H1 (cell line): ENCODE data around the gene MNS1. TPM values are rescaled to one million over a fixed set of nuclear protein-coding genes. Genes with fewer than 3 reads are reported as not detected.

Source experiments
- CTCF ChIA-PET: fragments of 300-600 bp; sonication (Branson Sonifier 250); formaldehyde crosslinking; loops from one replicate; lab custom pipeline; 2021; ENCODE audit not compliant: partially characterized antibody; lab: Charles Lee
- POLR2A ChIA-PET: fragments of 300-600 bp; sonication (Branson Sonifier 250); formaldehyde crosslinking; loops from one replicate; lab custom pipeline; 2021; ENCODE audit warnings: inconsistent platforms; ENCODE audit not compliant: partially characterized antibody; lab: Charles Lee
- DNase-seq, 2 experiments: peaks; one replicate each; pipeline versions ENCODE4 v3.0.0 to v3.0.0-alpha.2; 2010 to 2022; ENCODE audit warnings: low spot score in 2 of 2, low read depth in 1 of 2, mixed read lengths in 1 of 2
- FAIRE-seq: peaks from 2 replicates; lab custom pipeline; 2011; peaks lifted over from hg19 to GRCh38; lab: Jason Lieb, UNC
- H2AFZ ChIP-seq: 2 replicates; pipeline ENCODE4 v1.8.1; 2012; ENCODE audit warnings: low read length, inconsistent platforms
- H2AK5ac ChIP-seq: 2 replicates; pipeline ENCODE4 v1.6.1; 2013; ENCODE audit warnings: low read depth, low read length
- H2BK120ac ChIP-seq: replicated peaks from 2 replicates; pipeline ENCODE3; 2013; ENCODE audit warnings: low read depth, low read length, inconsistent platforms
- H2BK12ac ChIP-seq: 2 replicates; pipeline ENCODE4 v1.6.1; 2013; ENCODE audit warnings: low read depth, low read length
- H2BK15ac ChIP-seq: 2 replicates; pipeline ENCODE4 v1.6.1; 2013; ENCODE audit warnings: low read length
- H2BK20ac ChIP-seq: 2 replicates; pipeline ENCODE4 v1.6.1; 2013; ENCODE audit warnings: low read length
- H2BK5ac ChIP-seq: 2 replicates; pipeline ENCODE4 v1.6.1; 2013; ENCODE audit warnings: low read depth, low read length
- H3K14ac ChIP-seq: 2 replicates; pipeline ENCODE4 v1.6.1; 2013; ENCODE audit warnings: inconsistent platforms; ENCODE audit not compliant: insufficient read length
- H3K18ac ChIP-seq: 2 replicates; pipeline ENCODE4 v1.6.1; 2013; ENCODE audit warnings: low read length; ENCODE audit errors: extremely low read depth
- H3K23ac ChIP-seq: 2 replicates; pipeline ENCODE4 v1.6.1; 2013; ENCODE audit warnings: inconsistent platforms; ENCODE audit not compliant: insufficient read length
- H3K23me2 ChIP-seq: 2 replicates; pipeline ENCODE4 v1.6.1; 2013; ENCODE audit warnings: low read depth, low read length
- H3K27ac ChIP-seq: 2 replicates; pipeline ENCODE4 v1.6.1; 2011; ENCODE audit warnings: low read depth, low read length, inconsistent platforms
- H3K27me3 ChIP-seq, 4 experiments: replicated peaks in 1 of 4; 1 replicate in 1 of 4; 2 replicates in 3 of 4; pipeline versions ENCODE4 v1.6.1 to v1.8.1; 2011 to 2013; ENCODE audit warnings: low read length in 3 of 4, mild to moderate bottlenecking in 3 of 4, inconsistent platforms in 2 of 4, mixed read lengths in 2 of 4, moderate library complexity in 1 of 4; ENCODE audit not compliant: control insufficient read depth in 3 of 4, insufficient read depth in 3 of 4; ENCODE audit errors: extremely low read depth in 1 of 4
- H3K36me3 ChIP-seq, 4 experiments: 2 replicates each; pipeline versions ENCODE4 v1.6.1 to v1.8.1; 2011 to 2013; ENCODE audit warnings: mild to moderate bottlenecking in 4 of 4, low read length in 3 of 4, moderate library complexity in 2 of 4, control low read depth in 1 of 4, inconsistent platforms in 1 of 4; ENCODE audit not compliant: insufficient read depth in 4 of 4, control insufficient read depth in 2 of 4
- H3K4ac ChIP-seq: replicated peaks from 2 replicates; pipeline ENCODE3; 2013; ENCODE audit warnings: low read length, low read depth, mixed read lengths, inconsistent platforms; ENCODE audit not compliant: insufficient read length
- H3K4me1 ChIP-seq, 4 experiments: replicated peaks in 1 of 4; 1 replicate in 1 of 4; 2 replicates in 3 of 4; pipeline versions ENCODE4 v1.6.1 to v1.8.1; 2011 to 2013; ENCODE audit warnings: low read length in 3 of 4, inconsistent platforms in 2 of 4, mixed read lengths in 1 of 4; ENCODE audit not compliant: insufficient read depth in 4 of 4, control insufficient read depth in 3 of 4
- H3K4me2 ChIP-seq, 2 experiments: 2 replicates each; pipeline versions ENCODE4 v1.6.1 to v1.8.1; 2011 to 2013; ENCODE audit warnings: low read depth in 2 of 2, low read length in 2 of 2, control low read depth in 1 of 2, inconsistent platforms in 1 of 2, mild to moderate bottlenecking in 1 of 2; ENCODE audit not compliant: insufficient read depth in 1 of 2
- H3K4me3 ChIP-seq, 4 experiments: fragments of 200-600, 300-600 bp in 1 of 4; sonication (generic), shearing (Covaris generic), sonication (Bioruptor Twin) in 1 of 4; 2 replicates each; pipeline versions ENCODE4 v1.5.1 to v1.8.1; 2011 to 2016; ENCODE audit warnings: low read length in 4 of 4, low read depth in 3 of 4, control low read depth in 2 of 4, inconsistent platforms in 2 of 4, mild to moderate bottlenecking in 2 of 4, mixed read lengths in 1 of 4, moderate library complexity in 1 of 4; ENCODE audit not compliant: insufficient read depth in 2 of 4; ENCODE audit errors: extremely low read depth in 1 of 4
- H3K56ac ChIP-seq: replicated peaks from 2 replicates; pipeline ENCODE3; 2013; ENCODE audit warnings: low read depth, mild to moderate bottlenecking, mixed read lengths, low read length, inconsistent platforms; ENCODE audit not compliant: insufficient read length
- H3K79me1 ChIP-seq: 2 replicates; pipeline ENCODE4 v1.6.1; 2013; ENCODE audit warnings: low read depth, low read length, control low read depth
- H3K79me2 ChIP-seq, 2 experiments: 2 replicates each; pipeline versions ENCODE4 v1.6.1 to v1.8.1; 2012 to 2013; ENCODE audit warnings: low read length in 2 of 2, mild to moderate bottlenecking in 2 of 2, inconsistent platforms in 1 of 2; ENCODE audit not compliant: insufficient read depth in 2 of 2, control insufficient read depth in 1 of 2
- H3K9ac ChIP-seq, 4 experiments: replicated peaks in 1 of 4; 1 replicate in 1 of 4; 2 replicates in 3 of 4; pipeline versions ENCODE4 v1.6.1 to v1.8.1; 2011 to 2013; ENCODE audit warnings: low read depth in 3 of 4, low read length in 3 of 4, control low read depth in 2 of 4, mild to moderate bottlenecking in 2 of 4, moderate library complexity in 2 of 4, inconsistent platforms in 1 of 4; ENCODE audit errors: extremely low read depth in 1 of 4
- H3K9me3 ChIP-seq, 2 experiments: 2 replicates each; pipeline versions ENCODE4 v1.6.1 to v1.8.1; 2012 to 2013; ENCODE audit warnings: mild to moderate bottlenecking in 2 of 2, moderate library complexity in 2 of 2, control low read depth in 1 of 2, inconsistent platforms in 1 of 2, low read depth in 1 of 2, low read length in 1 of 2, mixed read lengths in 1 of 2; ENCODE audit not compliant: insufficient read depth in 2 of 2
- H4K20me1 ChIP-seq, 2 experiments: replicated peaks in 1 of 2; 2 replicates each; pipeline versions ENCODE3 to v1.8.1; 2011 to 2013; ENCODE audit warnings: inconsistent platforms in 2 of 2, low read length in 2 of 2, mild to moderate bottlenecking in 1 of 2; ENCODE audit not compliant: insufficient read depth in 2 of 2, control insufficient read depth in 1 of 2
- H4K5ac ChIP-seq: 2 replicates; pipeline ENCODE4 v1.6.1; 2013; ENCODE audit warnings: low read length, low read depth, mixed read lengths, inconsistent platforms; ENCODE audit not compliant: insufficient read length
- H4K8ac ChIP-seq: 2 replicates; pipeline ENCODE4 v1.8.0; 2013; ENCODE audit warnings: mild to moderate bottlenecking, moderate library complexity, low read length, inconsistent platforms; ENCODE audit not compliant: insufficient read depth; ENCODE audit errors: extremely low read depth
- H4K91ac ChIP-seq: replicated peaks from 2 replicates; pipeline ENCODE3; 2013; ENCODE audit warnings: low read length, mixed read lengths, inconsistent platforms; ENCODE audit not compliant: insufficient read length
- CBX5 ChIP-seq: fragments of 300-800, 300-1000 bp; sonication (generic); IDR thresholded peaks from 2 replicates; pipeline ENCODE4 v1.7.1; 2016; ENCODE audit warnings: antibody characterized with exemption, low read length, low read depth
- CHD2 ChIP-seq: IDR thresholded peaks from 2 replicates; pipeline ENCODE4 v1.6.1; 2012; ENCODE audit warnings: low read length, improper control_type of control experiment
- EP300 ChIP-seq, 2 experiments: IDR thresholded peaks; 1 replicate in 1 of 2; 2 replicates in 1 of 2; pipeline ENCODE4 v1.6.1; 2011 to 2012; ENCODE audit warnings: low read depth in 2 of 2, low read length in 2 of 2, mild to moderate bottlenecking in 2 of 2, borderline replicate concordance in 1 of 2, inconsistent platforms in 1 of 2, moderate library complexity in 1 of 2
- EZH2 ChIP-seq: fragments of 200-600 bp; sonication (generic); IDR thresholded peaks from 2 replicates; pipeline ENCODE4 v1.7.1; 2012; ENCODE audit warnings: low read depth, mild to moderate bottlenecking, moderate library complexity, low read length, inconsistent platforms; ENCODE audit not compliant: severe bottlenecking
- GABPA ChIP-seq: IDR thresholded peaks from 2 replicates; pipeline ENCODE4 v1.6.1; 2011; ENCODE audit warnings: mild to moderate bottlenecking, low read length, moderate library complexity, borderline replicate concordance; ENCODE audit not compliant: insufficient read depth
- NANOG ChIP-seq: IDR thresholded peaks from 2 replicates; pipeline ENCODE4 v1.6.1; 2011; ENCODE audit warnings: low read length, low read depth, mild to moderate bottlenecking, inconsistent platforms; ENCODE audit not compliant: insufficient read depth, poor library complexity, severe bottlenecking
- POU5F1 ChIP-seq: IDR thresholded peaks from 2 replicates; pipeline ENCODE4 v1.6.1; 2011; ENCODE audit warnings: low read depth, mild to moderate bottlenecking, low read length, moderate library complexity
- RFX5 ChIP-seq: IDR thresholded peaks from 2 replicates; pipeline ENCODE4 v1.6.1; 2011; ENCODE audit warnings: low read depth, low read length, improper control_type of control experiment, borderline replicate concordance
- SIX5 ChIP-seq: IDR thresholded peaks from 2 replicates; pipeline ENCODE4 v1.6.1; 2011; ENCODE audit warnings: mild to moderate bottlenecking, low read depth, low read length
- SP2 ChIP-seq: IDR thresholded peaks from 2 replicates; pipeline ENCODE4 v1.6.1; 2012; ENCODE audit warnings: mild to moderate bottlenecking, low read length, inconsistent platforms
- TAF1 ChIP-seq: IDR thresholded peaks from 2 replicates; pipeline ENCODE4 v1.6.1; 2011; ENCODE audit warnings: mild to moderate bottlenecking, low read depth, low read length
- TAF7 ChIP-seq: optimal IDR thresholded peaks from 2 replicates; pipeline ENCODE3; 2011; ENCODE audit warnings: low read depth, mild to moderate bottlenecking, inconsistent platforms, low read length, moderate library complexity, borderline replicate concordance
- WGBS, 2 experiments: shearing (Covaris generic) in 1 of 2; methylation state at CpG; one replicate each; pipeline versions ENCODE4 v1.1.6 to v1.1.7; 2013 to 2015; ENCODE audit warnings: low lambda C conversion rate in 2 of 2, mixed read lengths in 2 of 2, inconsistent platforms in 1 of 2, low coverage in 1 of 2, missing lambda C conversion rate in 1 of 2; ENCODE audit not compliant: insufficient replicate concordance in 2 of 2, insufficient coverage in 1 of 2, insufficient read length in 1 of 2; ENCODE audit errors: extremely low coverage in 1 of 2, missing lambda C conversion rate in 1 of 2; 5-methylcytosine and 5-hydroxymethylcytosine counted together
- polyA plus RNA-seq, 7 experiments: library from polyadenylated mRNA; depleted of rRNA in 3 of 7; stranded (reverse) in 5 of 7; unstranded in 2 of 7; fragments of >200 nt in 5 of 7; fragments of 200-250 nt in 2 of 7; gene quantifications; 1 replicate in 5 of 7; 2 replicates in 1 of 7; 4 replicates in 1 of 7; pipeline versions ENCODE4 v1.2.1 to v1.2.3, GENCODE V29; 2011 to 2013; ENCODE audit warnings: missing spikeins in 2 of 7, mixed read lengths in 2 of 7
- total RNA-seq: library from RNA; stranded (reverse); fragmentation: NEBNext Ultra II Directional; extraction: Animal tissue kit (Norgen Biotek cat#: 25700); gene quantifications from 2 replicates; pipeline ENCODE4 v1.2.1, GENCODE V29; 2021

Gene MNS1
- total and polyA plus RNA-seq, 2 of the 8 experiments (the other 6 are each of a cell fraction or from before 2014, with no cell fraction given): 0.57 TPM; not detected in 1

GRCh38 chr15:56456229-56456628, 8.7 kb downstream of the MNS1 start:
- Histone ChIP-seq H3K56ac (no peak overlapping the region), H4K20me1 (no peaks in the 10 kb centered on the region), H3K27ac (no peak overlapping the region), H2BK5ac (no peak overlapping the region), H3K23ac (no peak overlapping the region), H2BK20ac (no peak overlapping the region), H2AK5ac (no peak overlapping the region), H3K9ac (no peak overlapping the region), H3K23me2 (no peaks in the 10 kb centered on the region), H3K9me3 (no peaks in the 10 kb centered on the region), H2BK15ac (no peak overlapping the region), H3K18ac (no peak overlapping the region), H3K4ac (no peak overlapping the region), H3K36me3 (no peaks in the 10 kb centered on the region; a peak in 1 of 8 replicates), H3K4me3 (no peak overlapping the region), H2BK12ac (no peak overlapping the region), H3K27me3 (no peaks in the 10 kb centered on the region), H2AFZ (no peak overlapping the region), H4K91ac (no peak overlapping the region), H3K4me2 (no peak overlapping the region), H4K5ac (no peak overlapping the region), H3K14ac (no peak overlapping the region), H2BK120ac (no peak overlapping the region), H4K8ac (no peak overlapping the region), H3K4me1 (no peaks in the 10 kb centered on the region), H3K79me1 (no peaks in the 10 kb centered on the region), H3K79me2 (no peaks in the 10 kb centered on the region)
- FAIRE-seq (no peak), DNase-seq (no peak)
- ChIA-PET CTCF (no interaction called here), POLR2A (interaction anchor here (0.6 to 1.2 kb wide), 2 partner anchors 24 to 213 kb away, joined by 3 read pairs; no protein-coding TSS in a partner anchor)
- WGBS, 2 experiments: 92% methylated on average over 3 of the region's 3 CpGs; no CpG with 5 or more reads in 1 of the 2 experiments
- TF ChIP-seq TAF7 (no peak), POU5F1 (no peak), TAF1 (no peak), EZH2 (no peak), EP300 (IDR thresholded peaks at IDR 0.05; ENCODE audit: borderline replicate concordance in 1 of 2, low read depth in 2 of 2, low read length in 2 of 2) (no peak), NANOG (no peak), GABPA (no peak), SP2 (no peak), SIX5 (no peak), CHD2 (no peak), RFX5 (no peak), CBX5 (no peak)
